HepG2 (cell line): ENCODE measurements around the gene RARA. TPM values are rescaled to one million over a fixed set of nuclear protein-coding genes. Genes with fewer than 3 reads are reported as not detected.
A peak's percentile ranks its signal among the peaks of the same experiment; 100 is the strongest.

ENCODE experiments used
- BRF2 ChIP-seq: sonication (generic); formaldehyde crosslinking; IDR thresholded peaks from 2 replicates; pipeline ENCODE4 v1.8.1; 2022; ENCODE audit warnings: mild to moderate bottlenecking, missing genetic modification reagents
- CEBPZ ChIP-seq: IDR thresholded peaks from 2 replicates; pipeline ENCODE4 v1.6.1; 2012; ENCODE audit warnings: low read length, improper control_type of control experiment
- CREM ChIP-seq, 2 experiments: sonication (generic) in 1 of 2; formaldehyde crosslinking in 1 of 2; IDR thresholded peaks; 2 replicates each; pipeline versions ENCODE4 v1.4.0 to v1.6.1; 2016 to 2020; ENCODE audit warnings: antibody characterized with exemption in 1 of 2, mild to moderate bottlenecking in 1 of 2, missing genetic modification reagents in 1 of 2
- DR1 ChIP-seq: sonication (generic); formaldehyde crosslinking; IDR thresholded peaks from 2 replicates; pipeline ENCODE4 v1.8.0; 2021; ENCODE audit warnings: mild to moderate bottlenecking, missing genetic modification reagents, inconsistent platforms
- GTF2F1 ChIP-seq: fragments of 150-350 bp; IDR thresholded peaks from 2 replicates; pipeline ENCODE4 v1.6.1; 2014; ENCODE audit warnings: low read length
- PHF20 ChIP-seq: sonication (generic); formaldehyde crosslinking; IDR thresholded peaks from 2 replicates; pipeline ENCODE4 v1.5.0; 2020; ENCODE audit warnings: mild to moderate bottlenecking, missing genetic modification reagents
- RXRA ChIP-seq: sonication (generic); formaldehyde crosslinking; IDR thresholded peaks from 2 replicates; pipeline ENCODE4 v1.5.1; 2020; ENCODE audit warnings: missing genetic modification reagents
- SP5 ChIP-seq: IDR thresholded peaks from 2 replicates; pipeline ENCODE4 v1.6.1; 2016; ENCODE audit warnings: low read depth, borderline replicate concordance
- ZFP62 ChIP-seq: sonication (generic); formaldehyde crosslinking; IDR thresholded peaks from 2 replicates; pipeline ENCODE4 v1.4.0; 2020; ENCODE audit warnings: missing genetic modification reagents
- ZNF205 ChIP-seq: IDR thresholded peaks from 2 replicates; pipeline ENCODE4 v1.6.1; 2018; ENCODE audit warnings: missing biosample characterization, missing genetic modification reagents
- ZNF207 ChIP-seq: fragments of 450-650 bp; IDR thresholded peaks from 2 replicates; pipeline ENCODE4 v1.6.1; 2016; ENCODE audit warnings: antibody characterized with exemption, borderline replicate concordance
- ZNF367 ChIP-seq: sonication (generic); formaldehyde crosslinking; IDR thresholded peaks from 2 replicates; pipeline ENCODE4 v1.4.0; 2020; ENCODE audit warnings: missing genetic modification reagents, borderline replicate concordance
- ZNF496 ChIP-seq: sonication (generic); formaldehyde crosslinking; IDR thresholded peaks from 2 replicates; pipeline ENCODE4 v1.8.1; 2023; ENCODE audit warnings: mild to moderate bottlenecking, moderate library complexity, missing genetic modification reagents; ENCODE audit not compliant: insufficient replicate concordance
- ZNF501 ChIP-seq: sonication (generic); formaldehyde crosslinking; IDR thresholded peaks from 2 replicates; pipeline ENCODE4 v1.5.1; 2020; ENCODE audit warnings: mild to moderate bottlenecking, moderate library complexity, missing genetic modification reagents
- polyA plus RNA-seq, 8 experiments: library from polyadenylated mRNA; depleted of rRNA in 3 of 8; stranded (reverse) in 7 of 8; unstranded in 1 of 8; fragments of >200 nt; fragmentation: Illumina TruSeq in 4 of 8; extraction: Trizol in 4 of 8; gene quantifications; 2 replicates each; pipeline versions ENCODE4 v1.2.1 to v1.2.3, GENCODE V29; 2011 to 2016; ENCODE audit warnings: low read depth in 4 of 8, missing spikeins in 1 of 8, mixed read lengths in 1 of 8; ENCODE audit not compliant: insufficient read depth in 1 of 8
- total RNA-seq, 5 experiments: library from RNA; depleted of rRNA; stranded (reverse); fragments of >200 nt; fragmentation: Illumina TruSeq; extraction: Trizol; gene quantifications; 2 replicates each; pipeline ENCODE4 v1.2.3, GENCODE V29; 2016; ENCODE audit warnings: low read depth in 1 of 5
- TF ChIP-seq, protein P1 (sequence below): sonication (generic); formaldehyde crosslinking; IDR thresholded peaks from 2 replicates; pipeline ENCODE4 v1.4.0; 2020; ENCODE audit warnings: missing genetic modification reagents
- TF ChIP-seq, protein P2 (sequence below): sonication (generic); formaldehyde crosslinking; IDR thresholded peaks from 2 replicates; pipeline ENCODE4 v1.8.1; 2023; ENCODE audit warnings: mild to moderate bottlenecking, moderate library complexity, missing genetic modification reagents

RARA gene
- total and polyA plus RNA-seq, 2 of the 13 experiments (the other 11 are each of a cell fraction or from before 2014, with no cell fraction given) = 6.4 to 8.6 TPM

DNA sequence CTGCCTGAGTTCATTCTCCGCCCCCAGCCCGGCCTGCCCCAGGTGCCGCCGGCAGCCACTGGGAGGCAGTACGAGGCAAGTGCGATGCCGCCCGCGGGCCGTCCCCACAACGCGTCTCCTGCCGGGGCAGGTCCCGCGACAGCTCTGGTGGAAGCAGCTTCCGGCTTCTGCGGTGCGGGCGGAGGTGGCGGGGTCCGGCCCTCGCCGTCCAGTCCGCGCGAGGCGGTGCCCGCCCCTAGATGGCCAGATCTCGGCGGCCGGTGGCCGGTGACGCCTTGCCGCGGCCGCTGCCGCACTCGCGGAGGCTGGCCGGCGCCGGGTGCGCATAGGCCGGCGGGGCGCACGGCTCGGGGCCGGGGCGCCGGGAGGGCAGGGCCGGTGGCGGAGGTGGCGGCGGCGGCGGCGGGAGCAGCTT, 53.7 kb downstream of the RARA start (continued):
- TF ChIP-seq CEBPZ (no peak), ZFP62 (CRISPR knock-in tag) (no peak), CREM (IDR thresholded peaks at IDR 0.05) (no peak), CREM (CRISPR knock-in tag; IDR thresholded peaks at IDR 0.05) (no peak), PHF20 (CRISPR knock-in tag) (peak; percentile 77), ZNF205 (CRISPR knock-in tag) (peak; percentile 72), BRF2 (CRISPR knock-in tag) (0 out of 2 replicates have a peak, but pooled peaks have one; percentile 66), ZNF207 (no peak), ZNF367 (CRISPR knock-in tag) (no peak), DR1 (CRISPR knock-in tag) (peak; percentile 75), SP5 (CRISPR knock-in tag) (peak; percentile 73), RXRA (peak; percentile 35), ZNF501 (CRISPR knock-in tag) (peak; percentile 71; the same call in 1 of the 2 replicates), ZNF496 (CRISPR knock-in tag) (no peak), GTF2F1 (no peak)
- TF ChIP-seq, protein P1, sequence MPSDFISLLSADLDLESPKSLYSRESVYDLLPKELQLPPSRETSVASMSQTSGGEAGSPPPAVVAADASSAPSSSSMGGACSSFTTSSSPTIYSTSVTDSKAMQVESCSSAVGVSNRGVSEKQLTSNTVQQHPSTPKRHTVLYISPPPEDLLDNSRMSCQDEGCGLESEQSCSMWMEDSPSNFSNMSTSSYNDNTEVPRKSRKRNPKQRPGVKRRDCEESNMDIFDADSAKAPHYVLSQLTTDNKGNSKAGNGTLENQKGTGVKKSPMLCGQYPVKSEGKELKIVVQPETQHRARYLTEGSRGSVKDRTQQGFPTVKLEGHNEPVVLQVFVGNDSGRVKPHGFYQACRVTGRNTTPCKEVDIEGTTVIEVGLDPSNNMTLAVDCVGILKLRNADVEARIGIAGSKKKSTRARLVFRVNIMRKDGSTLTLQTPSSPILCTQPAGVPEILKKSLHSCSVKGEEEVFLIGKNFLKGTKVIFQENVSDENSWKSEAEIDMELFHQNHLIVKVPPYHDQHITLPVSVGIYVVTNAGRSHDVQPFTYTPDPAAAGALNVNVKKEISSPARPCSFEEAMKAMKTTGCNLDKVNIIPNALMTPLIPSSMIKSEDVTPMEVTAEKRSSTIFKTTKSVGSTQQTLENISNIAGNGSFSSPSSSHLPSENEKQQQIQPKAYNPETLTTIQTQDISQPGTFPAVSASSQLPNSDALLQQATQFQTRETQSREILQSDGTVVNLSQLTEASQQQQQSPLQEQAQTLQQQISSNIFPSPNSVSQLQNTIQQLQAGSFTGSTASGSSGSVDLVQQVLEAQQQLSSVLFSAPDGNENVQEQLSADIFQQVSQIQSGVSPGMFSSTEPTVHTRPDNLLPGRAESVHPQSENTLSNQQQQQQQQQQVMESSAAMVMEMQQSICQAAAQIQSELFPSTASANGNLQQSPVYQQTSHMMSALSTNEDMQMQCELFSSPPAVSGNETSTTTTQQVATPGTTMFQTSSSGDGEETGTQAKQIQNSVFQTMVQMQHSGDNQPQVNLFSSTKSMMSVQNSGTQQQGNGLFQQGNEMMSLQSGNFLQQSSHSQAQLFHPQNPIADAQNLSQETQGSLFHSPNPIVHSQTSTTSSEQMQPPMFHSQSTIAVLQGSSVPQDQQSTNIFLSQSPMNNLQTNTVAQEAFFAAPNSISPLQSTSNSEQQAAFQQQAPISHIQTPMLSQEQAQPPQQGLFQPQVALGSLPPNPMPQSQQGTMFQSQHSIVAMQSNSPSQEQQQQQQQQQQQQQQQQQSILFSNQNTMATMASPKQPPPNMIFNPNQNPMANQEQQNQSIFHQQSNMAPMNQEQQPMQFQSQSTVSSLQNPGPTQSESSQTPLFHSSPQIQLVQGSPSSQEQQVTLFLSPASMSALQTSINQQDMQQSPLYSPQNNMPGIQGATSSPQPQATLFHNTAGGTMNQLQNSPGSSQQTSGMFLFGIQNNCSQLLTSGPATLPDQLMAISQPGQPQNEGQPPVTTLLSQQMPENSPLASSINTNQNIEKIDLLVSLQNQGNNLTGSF (CRISPR knock-in tag) = peak; percentile 88
- TF ChIP-seq, protein P2, sequence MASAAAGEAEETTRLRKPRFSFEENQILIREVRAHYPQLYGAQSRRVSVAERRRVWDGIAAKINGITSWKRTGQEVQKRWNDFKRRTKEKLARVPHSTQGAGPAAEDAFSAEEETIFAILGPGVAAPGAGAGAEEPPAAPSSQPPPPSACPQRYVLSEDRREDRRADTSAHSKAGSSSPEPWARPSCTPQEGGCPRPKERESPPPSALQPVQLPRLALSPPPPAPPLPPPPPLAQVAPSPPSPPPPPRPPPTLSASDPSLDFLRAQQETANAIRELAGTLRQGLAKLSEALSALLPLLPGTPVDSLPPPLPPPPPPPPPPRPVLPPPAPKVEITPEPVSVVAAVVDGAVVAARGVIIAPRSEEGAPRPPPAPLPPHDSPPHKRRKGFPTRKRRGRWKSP (CRISPR knock-in tag) = 0 out of 2 replicates have a peak, but pooled peaks have one; percentile 75
